AG09319 (cell line): ENCODE measurements around the gene PLCL1.

Experiments
- DNase-seq: peaks from one replicate; pipeline ENCODE4 v3.0.0-alpha.2; 2010; ENCODE audit warnings: low read depth; ENCODE audit errors: extremely low read depth
- CTCF ChIP-seq: IDR thresholded peaks from 2 replicates; pipeline ENCODE4 v1.5.1; 2011; ENCODE audit warnings: low read depth, mild to moderate bottlenecking, inconsistent platforms, low read length, moderate library complexity

PLCL1 gene

GRCh38 chr2:198161151-198161550 is 356.8 kb downstream of the PLCL1 start:
- DNase-seq = no peak
- no peak for TF ChIP-seq CTCF

GRCh38 chr2:198162276-198162675 is 357.9 kb downstream of the PLCL1 start:
- TF ChIP-seq CTCF = no peak
- no peak for DNase-seq

DNA sequence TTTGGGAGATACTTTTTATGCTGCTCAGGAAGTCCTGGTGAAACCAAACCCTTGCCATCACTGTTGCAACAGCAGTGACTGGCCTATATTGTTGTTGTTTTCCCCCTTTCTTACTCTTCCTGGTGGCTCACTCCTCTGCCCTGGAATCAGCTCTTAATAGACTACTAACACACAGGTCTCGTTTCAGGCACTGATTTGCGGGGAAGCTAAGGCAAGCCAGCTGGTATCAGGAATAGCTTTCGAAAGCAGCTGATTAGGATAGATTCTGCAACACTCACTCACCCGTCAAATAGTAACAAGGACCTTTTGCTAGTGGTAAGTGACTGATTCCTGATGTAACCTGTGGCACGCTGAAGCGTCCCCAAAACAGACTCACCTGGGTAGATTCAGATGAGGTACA is 360.4 kb downstream of the PLCL1 start:
- no peak for DNase-seq
- no peak for TF ChIP-seq CTCF

- TF ChIP-seq CTCF = no peak
- DNase-seq = no peak
Observed at GRCh38 chr2:198165289-198165688, 360.9 kb downstream of the PLCL1 start.

GRCh38 chr2:198167346-198167745 is 363.0 kb downstream of the PLCL1 start:
- no peak for DNase-seq
- no peak for TF ChIP-seq CTCF

- DNase-seq = no peak
- TF ChIP-seq CTCF = no peak
Observed at GRCh38 chr2:198168651-198169050, 364.3 kb downstream of the PLCL1 start.

DNA sequence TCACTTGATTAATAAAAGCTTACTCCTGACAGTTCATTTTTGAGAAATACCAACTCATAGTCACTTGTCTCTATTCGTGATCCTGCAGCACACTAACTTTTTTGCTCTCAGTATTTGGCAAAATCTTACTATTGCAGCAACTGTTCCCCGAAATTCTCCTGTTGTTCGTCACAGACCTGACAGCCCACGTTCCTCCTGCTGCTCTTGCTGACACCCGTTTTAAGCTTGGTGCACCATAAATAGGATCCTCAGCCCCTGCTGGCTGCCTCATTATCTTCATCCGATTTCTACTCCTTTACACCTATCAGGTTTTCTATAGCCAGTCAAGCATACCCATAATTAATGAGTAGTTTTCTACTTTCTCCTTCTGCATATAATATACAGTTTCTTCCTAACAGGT is 368.8 kb downstream of the PLCL1 start:
- DNase-seq = no peak
- TF ChIP-seq CTCF = no peak

DNA sequence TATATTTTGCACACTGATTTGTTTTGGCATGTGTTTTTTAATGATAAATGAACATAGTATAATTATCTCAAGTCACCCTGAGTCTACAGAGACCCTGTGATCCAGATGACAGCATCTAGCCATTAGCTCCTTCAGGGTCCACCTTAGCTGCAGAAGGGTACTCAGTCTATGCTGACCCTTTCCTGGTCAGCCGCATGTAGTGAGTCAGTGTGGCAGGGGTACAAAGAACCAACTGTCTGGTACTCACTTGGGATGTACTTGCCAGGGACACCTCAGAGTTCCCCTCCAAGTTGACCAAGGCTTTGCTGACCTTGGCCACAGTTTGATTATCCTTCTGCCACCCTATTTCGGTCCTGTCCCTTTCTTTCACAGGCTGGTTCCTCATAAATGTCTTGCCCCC is 369.5 kb downstream of the PLCL1 start:
- no peak for TF ChIP-seq CTCF
- no peak for DNase-seq
